ENCODE data around the gene TMIGD3.
A peak's percentile ranks its signal among the peaks of the same experiment; 100 is the strongest.

GRCh38 chr1:111448918-111449702, 54.3 kb downstream of the TMIGD3 start, which contains the start of the genes ATP5PB and WDR77:
- TF ChIP-seq POLR2A (IDR thresholded peaks at IDR 0.05) (peak in 1 of 3 donors; percentile 13), POLR2AphosphoS5 (IDR thresholded peaks at IDR 0.05) (peak; percentile 78 to 83 (median 83))
